Measurements from ENCODE around the gene PIK3CG.

The PIK3CG gene

DNA sequence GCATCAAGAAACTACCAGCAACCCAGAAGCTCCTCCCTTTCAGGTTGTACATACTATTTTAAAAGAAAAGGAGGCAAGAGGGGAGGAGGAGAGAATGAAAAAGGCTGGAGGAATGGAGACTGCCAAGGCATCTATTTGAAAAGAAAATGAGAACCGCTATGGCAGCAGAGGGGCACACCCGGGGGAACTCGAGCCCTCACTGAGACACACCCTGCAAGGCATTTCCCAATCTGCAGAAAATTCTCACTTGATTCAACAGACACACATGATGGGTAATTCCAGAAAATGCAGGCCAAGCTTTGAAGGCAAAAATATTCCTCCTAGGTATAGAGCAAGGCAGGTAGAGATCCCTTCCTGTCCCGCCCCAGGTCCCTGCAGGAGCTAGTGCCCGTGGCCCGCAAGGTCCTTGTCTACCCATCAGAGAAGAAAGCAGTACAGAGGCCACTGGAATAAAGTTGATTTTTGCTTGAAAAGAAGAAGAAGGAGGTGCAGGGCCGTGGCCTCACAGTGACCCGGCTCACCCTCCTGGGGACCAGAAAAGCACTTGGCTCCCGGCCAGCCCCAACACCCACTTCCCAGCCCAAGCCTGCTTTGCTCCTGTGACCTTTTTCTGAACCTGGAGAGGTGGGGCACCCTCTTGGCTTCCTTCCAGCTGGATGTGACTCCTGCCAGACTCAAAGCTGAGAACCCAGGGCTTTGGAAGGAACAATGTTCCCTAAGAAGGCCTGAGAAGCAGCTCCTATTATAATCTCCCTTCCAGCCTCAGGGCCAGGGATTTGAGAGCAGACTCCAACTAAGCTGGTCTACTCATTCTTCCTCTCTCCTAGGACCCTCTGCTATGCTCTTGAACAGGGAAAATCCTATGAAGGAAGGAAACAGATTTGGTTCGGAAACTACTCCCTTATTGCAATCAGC, 6.2 kb upstream of the PIK3CG start:
- peak; percentile 79 for DNase-seq (ENCODE audit: low spot score)

GRCh38 chr7:106862317-106863089, 2.6 kb upstream of the PIK3CG start:
- DNase-seq (ENCODE audit: low spot score) = no peak

DNA sequence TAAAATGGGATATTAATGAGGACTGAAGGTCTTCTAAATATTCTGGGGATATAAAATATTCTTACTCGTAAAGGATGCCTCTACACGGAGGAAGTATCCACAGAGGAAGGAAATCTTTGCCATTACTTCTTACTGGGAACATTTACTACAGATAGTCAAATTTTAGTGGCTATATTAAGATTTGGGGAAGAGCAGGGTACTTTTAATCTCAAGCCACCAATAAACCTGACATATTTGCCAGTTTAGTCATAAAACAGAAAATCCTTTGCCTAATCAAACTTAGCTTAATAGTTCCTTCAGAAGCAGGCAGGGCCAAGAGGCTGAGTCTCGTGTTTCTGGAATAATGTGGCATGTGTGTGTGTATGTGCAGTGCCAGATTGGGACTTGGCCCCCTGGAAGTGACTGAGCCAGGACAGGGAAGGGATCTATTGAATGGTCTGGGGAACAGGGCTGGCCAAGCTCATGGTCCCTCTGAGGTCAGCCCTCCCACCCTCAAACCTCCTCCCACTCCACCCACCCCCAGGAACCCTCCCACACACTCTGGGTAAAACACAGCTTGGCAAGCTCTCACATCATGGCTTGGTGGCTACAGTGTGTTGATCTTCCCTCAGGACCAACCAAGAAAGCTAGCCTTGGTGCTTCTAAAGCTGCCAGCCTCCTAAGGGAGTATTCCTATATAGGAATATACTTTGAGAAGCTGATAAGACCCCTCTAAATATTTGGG, 1.6 kb upstream of the PIK3CG start:
- no peak for DNase-seq (ENCODE audit: low spot score)

GRCh38 chr7:106864298-106865081, 592 bp upstream of the PIK3CG start:
- no peak for DNase-seq (ENCODE audit: low spot score)

DNA sequence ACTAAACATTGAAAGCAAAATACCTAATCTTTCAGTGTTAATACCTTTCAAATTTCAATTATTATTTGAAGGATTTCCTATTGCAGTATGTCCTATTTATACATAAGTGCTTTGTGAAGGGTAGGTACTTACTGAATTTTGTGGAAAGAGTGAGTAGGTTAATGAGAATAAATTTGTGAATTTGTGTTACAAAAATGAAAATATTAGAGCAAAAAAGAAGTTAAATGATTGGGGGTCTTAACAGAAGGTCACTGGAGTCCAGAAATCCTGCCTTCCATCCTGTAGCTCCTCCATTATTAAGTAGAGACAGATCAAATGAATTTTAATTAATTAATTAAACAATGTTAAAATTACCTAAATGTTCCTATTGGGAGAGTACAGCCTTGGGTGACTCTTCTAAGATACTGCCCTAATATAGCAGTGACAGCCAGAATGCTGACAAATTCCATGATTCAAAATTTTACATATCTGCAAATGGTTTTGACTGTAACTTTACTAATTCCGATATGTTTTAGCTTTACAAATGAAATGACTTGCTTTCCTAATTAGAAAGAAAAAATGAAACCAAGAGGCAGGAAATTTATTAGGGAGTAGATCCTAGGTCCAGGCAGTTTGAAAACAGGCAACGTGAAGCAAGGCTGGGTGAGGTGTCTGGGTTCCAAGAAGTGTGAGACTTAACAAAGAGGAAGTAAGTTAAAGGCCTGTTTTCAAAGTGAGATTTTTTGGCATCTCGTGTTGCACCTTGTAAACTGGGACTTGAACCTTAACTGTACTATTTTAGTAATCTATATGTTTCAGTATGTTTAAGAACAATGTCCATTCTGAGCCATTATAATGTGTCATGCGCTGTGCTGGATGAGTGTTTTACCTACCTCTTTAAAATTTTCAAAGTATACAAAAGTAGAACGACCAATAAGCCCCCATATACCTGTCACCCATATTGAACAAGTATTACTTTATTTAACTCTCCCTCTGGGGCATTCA, 1.5 kb downstream of the PIK3CG start:
- DNase-seq (ENCODE audit: low spot score) = no peak

- no peak for DNase-seq (ENCODE audit: low spot score)
These were observed 2.7 kb downstream of the PIK3CG start for GRCh38 chr7:106867641-106868351.

GRCh38 chr7:106868364-106868763, 3.3 kb downstream of the PIK3CG start:
- DNase-seq (ENCODE audit: low spot score) = no peak

DNA sequence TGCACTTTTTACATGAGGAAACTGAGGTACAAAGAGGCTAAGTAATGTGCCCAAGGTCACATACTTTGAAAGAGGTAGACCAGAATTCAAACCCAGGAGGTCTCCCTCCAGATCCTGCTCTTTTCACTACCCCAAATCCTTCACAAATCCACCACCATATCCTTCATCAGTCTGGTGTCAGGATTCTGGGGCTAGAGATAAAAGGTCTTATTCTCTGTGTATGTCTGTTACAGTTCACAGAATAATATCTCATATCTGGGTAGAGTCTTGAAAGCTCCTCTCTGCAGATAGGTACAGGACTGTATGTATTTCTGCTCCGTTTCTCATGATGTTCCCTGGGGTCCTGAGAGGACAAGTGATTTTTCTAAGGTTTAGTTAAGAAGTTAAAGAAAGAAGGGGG, 4.9 kb downstream of the PIK3CG start:
- DNase-seq (ENCODE audit: low spot score) = no peak

GRCh38 chr7:106870528-106870927, 5.4 kb downstream of the PIK3CG start:
- no peak for DNase-seq (ENCODE audit: low spot score)

GRCh38 chr7:106870983-106871410, 5.9 kb downstream of the PIK3CG start:
- DNase-seq (ENCODE audit: low spot score) = no peak

GRCh38 chr7:106871793-106872571, 6.9 kb downstream of the PIK3CG start:
- DNase-seq (ENCODE audit: low spot score) = no peak

DNA sequence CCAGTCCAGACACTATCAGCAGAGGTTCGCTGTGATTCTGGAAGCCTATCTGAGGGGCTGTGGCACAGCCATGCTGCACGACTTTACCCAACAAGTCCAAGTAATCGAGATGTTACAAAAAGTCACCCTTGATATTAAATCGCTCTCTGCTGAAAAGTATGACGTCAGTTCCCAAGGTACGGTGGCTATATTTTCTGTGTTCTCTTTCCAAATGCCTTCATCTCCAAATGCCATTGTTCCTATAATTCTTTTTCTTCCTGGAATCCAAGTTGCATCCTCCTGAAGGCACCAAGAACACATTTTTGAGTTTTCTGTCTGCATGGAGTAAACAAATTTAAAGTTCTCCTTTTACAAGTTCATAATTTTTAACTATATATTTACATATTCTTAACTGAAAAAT, 7.7 kb downstream of the PIK3CG start:
- DNase-seq (ENCODE audit: low spot score) = no peak

DNA sequence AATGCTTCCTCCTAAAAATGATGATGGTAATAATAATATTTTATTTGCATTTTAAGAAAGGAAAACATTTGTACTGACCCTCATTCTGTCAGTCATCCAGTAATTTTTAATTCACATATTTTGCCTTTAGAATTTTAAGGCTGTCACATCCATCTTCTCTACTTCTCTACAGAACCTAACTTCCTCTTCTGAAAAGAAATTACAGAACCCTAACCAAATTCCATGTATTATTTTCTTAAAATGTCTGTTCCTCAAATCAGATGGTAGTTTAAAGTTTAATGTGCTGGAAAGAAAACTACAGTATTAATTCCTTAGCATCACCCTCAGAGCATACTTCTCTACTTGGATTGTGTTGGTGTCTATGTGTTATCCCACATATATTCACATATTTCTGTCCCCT, 9.0 kb downstream of the PIK3CG start:
- no peak for DNase-seq (ENCODE audit: low spot score)

DNA sequence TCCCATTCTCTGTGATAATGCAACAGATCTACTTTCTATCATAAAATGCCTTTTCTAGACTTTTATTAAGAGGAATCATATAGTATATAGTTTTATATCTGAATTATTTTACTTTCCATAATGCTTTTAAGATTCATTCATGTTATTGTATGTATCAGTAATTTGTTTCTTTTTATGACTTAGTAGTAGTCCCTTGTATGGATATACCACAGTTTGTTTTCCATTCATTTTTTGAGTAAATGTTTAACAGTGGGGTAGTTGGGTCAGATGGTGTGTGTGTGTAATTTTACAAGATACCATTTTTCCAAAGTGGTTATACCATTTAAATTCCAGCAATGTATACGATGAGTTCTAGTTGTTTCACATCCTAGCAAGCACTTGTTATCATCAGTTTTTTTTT, 10.4 kb downstream of the PIK3CG start:
- no peak for DNase-seq (ENCODE audit: low spot score)

DNA sequence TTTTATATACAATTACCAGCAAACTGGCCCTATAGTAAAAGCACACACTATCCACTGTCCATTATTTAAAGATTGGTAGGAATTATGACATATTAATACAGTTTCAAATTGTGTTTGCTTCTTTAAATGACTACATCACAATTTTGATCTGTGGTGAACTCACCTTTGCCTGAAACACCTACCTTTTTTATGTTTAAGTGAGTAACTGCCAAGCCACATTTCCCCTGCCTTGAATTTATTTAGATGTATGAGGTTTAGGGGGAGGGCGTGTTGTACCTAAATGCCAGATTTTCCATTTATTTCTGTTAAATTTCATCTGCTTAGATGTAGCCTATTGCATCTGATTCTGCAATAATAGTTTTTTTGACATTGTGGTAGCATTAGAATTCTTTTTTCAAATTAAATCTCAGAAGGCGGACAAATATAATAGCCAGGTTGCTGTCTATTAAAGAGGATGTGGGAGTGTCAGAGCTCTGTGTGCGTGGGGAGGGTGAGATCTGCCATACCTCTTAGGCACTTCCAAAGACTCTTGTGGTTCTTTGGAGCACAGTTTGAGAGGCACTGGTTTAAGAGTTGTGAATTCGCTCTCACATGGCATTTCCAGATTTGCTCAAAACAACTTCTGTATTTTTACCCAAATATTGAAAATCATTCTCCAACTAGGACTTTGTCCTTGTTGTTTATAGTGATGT, 13.8 kb downstream of the PIK3CG start:
- no peak for DNase-seq (ENCODE audit: low spot score)

DNA sequence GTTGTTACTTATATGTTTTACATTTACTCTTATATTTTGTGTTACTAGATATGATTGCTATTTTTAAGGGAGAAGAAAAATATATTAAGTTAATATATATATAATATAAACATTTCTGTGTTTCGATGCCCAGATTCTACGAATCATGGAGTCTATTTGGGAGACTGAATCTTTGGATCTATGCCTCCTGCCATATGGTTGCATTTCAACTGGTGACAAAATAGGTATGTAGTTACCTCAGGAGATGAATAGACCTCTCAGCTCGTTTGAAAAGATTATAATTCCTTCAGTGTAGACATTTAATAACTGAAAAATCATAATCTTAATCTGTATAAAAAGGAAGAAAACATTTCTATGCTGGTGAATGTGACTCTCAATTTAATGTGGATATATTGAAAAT, 16.9 kb downstream of the PIK3CG start:
- no peak for DNase-seq (ENCODE audit: low spot score)

DNA sequence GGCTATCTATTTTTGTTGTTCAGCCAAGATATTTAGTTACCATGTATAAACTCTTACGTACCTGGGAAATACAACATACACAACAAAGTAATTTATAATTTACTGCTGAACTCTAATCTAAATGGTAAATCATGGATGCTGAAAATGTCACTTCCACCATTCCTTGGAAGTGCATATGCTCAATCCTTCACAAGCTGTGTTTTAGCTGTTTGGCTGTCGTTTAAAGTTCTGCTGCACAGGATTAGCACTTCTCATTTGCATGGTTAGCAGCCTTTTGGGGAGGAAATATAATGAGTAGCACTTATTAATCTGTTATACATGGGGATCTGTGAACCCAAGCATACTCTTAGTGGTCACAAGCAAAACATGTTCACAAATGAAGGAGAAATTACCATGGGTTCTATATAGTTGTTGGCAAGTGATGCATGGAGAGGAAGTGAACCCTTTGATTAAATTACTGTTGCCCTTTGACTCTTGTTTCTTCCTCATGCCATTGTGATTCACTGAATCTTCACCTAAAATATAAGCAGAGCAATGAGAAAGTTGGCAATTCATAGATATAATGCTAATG, 18.5 kb downstream of the PIK3CG start:
- no peak for DNase-seq (ENCODE audit: low spot score)

DNA sequence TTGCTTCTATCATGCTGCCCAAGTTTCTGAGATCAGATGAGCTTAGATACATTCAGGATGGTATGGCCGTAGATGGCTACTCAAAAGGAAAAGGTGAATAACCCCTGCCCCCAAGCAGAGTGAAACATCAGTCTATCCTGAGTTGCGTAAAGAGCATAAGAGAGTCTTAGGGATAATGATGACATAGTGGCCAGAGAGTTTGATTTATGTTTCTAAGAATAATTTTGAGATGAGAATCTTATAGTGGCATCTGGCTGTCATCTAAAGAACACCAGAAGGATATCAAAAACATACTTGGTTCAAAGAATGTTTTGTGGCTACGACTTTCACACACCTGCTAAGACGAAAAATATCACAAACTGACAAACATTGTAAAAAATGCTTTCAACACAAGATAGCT, 20.6 kb downstream of the PIK3CG start:
- DNase-seq (ENCODE audit: low spot score) = no peak
